H9 (cell line): Measurements from ENCODE around the gene HABP4. TPM values are rescaled to one million over a fixed set of nuclear protein-coding genes. Genes with fewer than 3 reads are reported as not detected.

Experiments used
- DNase-seq: peaks from one replicate; pipeline ENCODE4 v3.0.0-alpha.2; 2017
- H2AFZ ChIP-seq: one replicate; pipeline ENCODE4 v1.6.1; 2013; ENCODE audit warnings: mild to moderate bottlenecking, low read length, control low read depth, moderate library complexity
- H2AK5ac ChIP-seq: 2 replicates; pipeline ENCODE4 v1.6.1; 2013; ENCODE audit warnings: low read length, control low read depth, mixed read lengths; ENCODE audit not compliant: insufficient read length
- H2BK120ac ChIP-seq: one replicate; pipeline ENCODE4 v1.6.1; 2013; ENCODE audit warnings: low read depth, mild to moderate bottlenecking, low read length, control low read depth, inconsistent platforms; ENCODE audit not compliant: poor library complexity, severe bottlenecking
- H2BK12ac ChIP-seq: 2 replicates; pipeline ENCODE4 v1.6.1; 2013; ENCODE audit warnings: low read length, control low read depth, mixed read lengths, low read depth; ENCODE audit not compliant: insufficient read length
- H2BK15ac ChIP-seq: 2 replicates; pipeline ENCODE4 v1.6.1; 2013; ENCODE audit warnings: low read depth, low read length, control low read depth
- H2BK20ac ChIP-seq: one replicate; pipeline ENCODE4 v1.6.1; 2013; ENCODE audit warnings: low read depth, mild to moderate bottlenecking, low read length, control low read depth, inconsistent platforms; ENCODE audit not compliant: poor library complexity, severe bottlenecking
- H2BK5ac ChIP-seq: 2 replicates; pipeline ENCODE4 v1.6.1; 2013; ENCODE audit warnings: low read length, control low read depth, mixed read lengths; ENCODE audit not compliant: insufficient read length
- H3K14ac ChIP-seq: 2 replicates; pipeline ENCODE4 v1.6.1; 2013; ENCODE audit warnings: low read length, control low read depth; ENCODE audit not compliant: insufficient read depth
- H3K18ac ChIP-seq: 2 replicates; pipeline ENCODE4 v1.6.1; 2013; ENCODE audit warnings: low read depth, mild to moderate bottlenecking, mixed read lengths, low read length, control low read depth; ENCODE audit not compliant: insufficient read length
- H3K23ac ChIP-seq: 2 replicates; pipeline ENCODE4 v1.6.1; 2013; ENCODE audit warnings: low read length, control low read depth, mixed read lengths, low read depth; ENCODE audit not compliant: insufficient read length
- H3K23me2 ChIP-seq: 2 replicates; pipeline ENCODE4 v1.6.1; 2013; ENCODE audit warnings: low read depth, mild to moderate bottlenecking, mixed read lengths, low read length, control low read depth; ENCODE audit not compliant: insufficient read length, poor library complexity, severe bottlenecking
- H3K27ac ChIP-seq: 2 replicates; pipeline ENCODE4 v1.5.1; 2013; ENCODE audit warnings: low read length, control low read depth, mixed read lengths, low read depth; ENCODE audit not compliant: insufficient read length
- H3K27me3 ChIP-seq: 2 replicates; pipeline ENCODE4 v1.6.1; 2013; ENCODE audit warnings: low read length, control low read depth, inconsistent platforms; ENCODE audit not compliant: insufficient read depth
- H3K4ac ChIP-seq: 2 replicates; pipeline ENCODE4 v1.6.1; 2013; ENCODE audit warnings: low read depth, mild to moderate bottlenecking, control low read depth, inconsistent platforms, low read length, moderate library complexity
- H3K4me1 ChIP-seq: 2 replicates; pipeline ENCODE4 v1.6.1; 2013; ENCODE audit warnings: low read length, control low read depth, inconsistent platforms; ENCODE audit not compliant: insufficient read depth
- H3K4me2 ChIP-seq: 2 replicates; pipeline ENCODE4 v1.6.1; 2013; ENCODE audit warnings: low read length, control low read depth, mixed read lengths; ENCODE audit not compliant: insufficient read length, insufficient read depth
- H3K56ac ChIP-seq: 2 replicates; pipeline ENCODE4 v1.6.1; 2013; ENCODE audit warnings: low read depth, mild to moderate bottlenecking, mixed read lengths, low read length, control low read depth; ENCODE audit not compliant: insufficient read length
- H3K79me1 ChIP-seq: 2 replicates; pipeline ENCODE4 v1.6.1; 2013; ENCODE audit warnings: low read depth, mild to moderate bottlenecking, moderate library complexity, low read length, control low read depth, inconsistent platforms; ENCODE audit not compliant: insufficient read depth, poor library complexity, severe bottlenecking
- H3K79me2 ChIP-seq: 2 replicates; pipeline ENCODE4 v1.6.1; 2013; ENCODE audit warnings: low read length, control low read depth, inconsistent platforms; ENCODE audit not compliant: insufficient read depth
- H3K9ac ChIP-seq: 2 replicates; pipeline ENCODE4 v1.6.1; 2013; ENCODE audit warnings: low read length, control low read depth, mixed read lengths; ENCODE audit not compliant: insufficient read length; ENCODE audit errors: extremely low read depth
- H3K9me3 ChIP-seq: one replicate; pipeline ENCODE4 v1.6.1; 2013; ENCODE audit warnings: low read depth, low read length, inconsistent platforms; ENCODE audit not compliant: control insufficient read depth
- H3T11ph ChIP-seq: one replicate; pipeline ENCODE4 v1.6.1; 2013; ENCODE audit warnings: mild to moderate bottlenecking, low read length, control low read depth, inconsistent platforms
- H4K20me1 ChIP-seq: one replicate; pipeline ENCODE4 v1.6.1; 2013; ENCODE audit not compliant: control insufficient read depth, insufficient read length, insufficient read depth
- H4K5ac ChIP-seq: 2 replicates; pipeline ENCODE4 v1.6.1; 2013; ENCODE audit warnings: low read depth, mild to moderate bottlenecking, mixed read lengths, low read length, control low read depth; ENCODE audit not compliant: insufficient read length
- H4K8ac ChIP-seq: replicated peaks from 2 replicates; pipeline ENCODE4 v1.6.1; 2013; ENCODE audit warnings: low read length, control low read depth, mixed read lengths, low read depth; ENCODE audit not compliant: insufficient read length
- H4K91ac ChIP-seq: 2 replicates; pipeline ENCODE4 v1.6.1; 2013; ENCODE audit warnings: low read depth, mild to moderate bottlenecking, moderate library complexity, mixed read lengths, low read length, control low read depth; ENCODE audit not compliant: insufficient read length
- H3K27ac Mint-ChIP-seq, 3 experiments: 2 replicates in 2 of 3; 3 replicates in 1 of 3; pipeline ENCODE4 v1.8.0; 2020 to 2021; ENCODE audit warnings: mixed read lengths in 3 of 3, mild to moderate bottlenecking in 1 of 3, moderate library complexity in 1 of 3
- H3K27me3 Mint-ChIP-seq: 2 replicates; pipeline ENCODE4 v1.8.0; 2021; ENCODE audit warnings: low read depth, mild to moderate bottlenecking, moderate library complexity, mixed read lengths
- H3K36me3 Mint-ChIP-seq, 3 experiments: 2 replicates in 2 of 3; 3 replicates in 1 of 3; pipeline ENCODE4 v1.8.0; 2020 to 2021; ENCODE audit warnings: low read depth in 3 of 3, mixed read lengths in 3 of 3; ENCODE audit not compliant: insufficient read depth in 1 of 3
- H3K4me1 Mint-ChIP-seq, 2 experiments: 2 replicates each; pipeline ENCODE4 v1.8.0; 2020; ENCODE audit warnings: mixed read lengths in 2 of 2
- H3K4me3 Mint-ChIP-seq, 2 experiments: 2 replicates in 1 of 2; 3 replicates in 1 of 2; pipeline ENCODE4 v1.8.0; 2020 to 2021; ENCODE audit warnings: mild to moderate bottlenecking in 2 of 2, mixed read lengths in 2 of 2, moderate library complexity in 1 of 2
- H3K9me3 Mint-ChIP-seq, 2 experiments: 2 replicates in 1 of 2; 3 replicates in 1 of 2; pipeline ENCODE4 v1.8.0; 2020; ENCODE audit warnings: mild to moderate bottlenecking in 2 of 2, mixed read lengths in 2 of 2, moderate library complexity in 1 of 2
- WGBS: extraction: QIAGEN DNeasy Blood & Tissue Kit; methylation state at CpG from one replicate; pipeline ENCODE4 v1.1.7; 2013; ENCODE audit warnings: missing lambda C conversion rate, low lambda C conversion rate, mixed read lengths; ENCODE audit not compliant: insufficient read length; ENCODE audit errors: extremely low coverage; 5-methylcytosine and 5-hydroxymethylcytosine counted together
- total RNA-seq: library from RNA; stranded (reverse); gene quantifications from 2 replicates; pipeline ENCODE4 v1.2.1, GENCODE V29; 2021
- TF ChIP-seq, protein P1 (sequence below): fragments of 200-600 bp; sonication (generic); conservative IDR thresholded peaks from 3 replicates; pipeline ENCODE4 v1.8.0; 2021; ENCODE audit warnings: antibody characterized with exemption, mild to moderate bottlenecking

HABP4 gene
- total RNA-seq, 1 experiment from 2014 or later, result 7.5 TPM

DNA sequence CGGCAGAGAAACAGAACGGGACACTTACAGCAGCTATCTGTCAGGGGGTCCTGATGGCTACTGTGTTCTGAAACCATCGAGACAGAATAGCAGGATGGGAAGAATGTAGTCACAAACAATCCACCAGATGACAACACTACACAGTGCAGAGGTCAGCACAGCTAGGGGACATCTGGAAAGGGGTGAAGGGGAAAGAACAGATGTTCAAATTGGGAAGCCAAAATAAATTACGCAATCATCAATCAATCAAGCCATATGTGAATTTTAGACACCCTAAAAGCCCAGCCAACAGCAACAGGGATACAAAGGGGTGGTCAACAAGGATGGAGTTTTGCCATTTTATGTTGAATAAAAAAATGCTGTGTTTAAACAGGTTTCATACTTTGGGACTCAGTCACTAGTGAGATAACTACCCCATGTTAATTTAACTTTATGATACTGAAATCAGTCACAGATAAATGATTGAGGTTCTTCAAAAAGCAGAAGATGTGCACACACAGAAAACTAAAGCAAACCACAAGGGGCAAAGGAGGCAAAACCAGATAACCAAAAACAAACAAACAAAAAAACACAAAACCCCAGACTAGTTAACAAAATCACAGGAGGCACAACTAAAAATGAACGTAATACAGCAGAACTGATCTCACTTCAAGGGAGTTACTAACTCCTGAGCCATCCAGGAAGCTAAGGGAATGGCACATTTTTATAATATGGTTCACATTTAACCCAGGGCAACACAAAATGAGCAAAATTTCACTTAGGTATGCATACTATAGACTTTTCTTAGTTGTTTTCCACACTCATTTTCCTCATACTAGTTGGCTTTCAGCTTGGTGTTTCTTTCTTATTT is 65.9 kb downstream of the HABP4 start:
- no peak overlapping the region for H3K27ac Mint-ChIP-seq

More for the DNA sequence above, 65.9 kb downstream of the HABP4 start:
- H3K4me1 Mint-ChIP-seq, result no peaks in the 10 kb centered on the region
- H3K9me3 Mint-ChIP-seq, result no peaks in the 10 kb centered on the region
- Histone ChIP-seq H4K8ac (no peak overlapping the region), H3K4me1 (no peaks in the 10 kb centered on the region), H3K4ac (no peak overlapping the region), H2BK120ac (no peak overlapping the region), H3K27ac (no peak overlapping the region), H3K23ac (no peak overlapping the region), H2BK20ac (no peak overlapping the region), H3K18ac (no peak overlapping the region), H3K9ac (no peak overlapping the region), H3K79me1 (no peaks in the 10 kb centered on the region), H2AK5ac (no peak overlapping the region), H3K56ac (no peak overlapping the region), H2BK15ac (no peak overlapping the region), H2BK12ac (no peak overlapping the region), H4K20me1 (no peaks in the 10 kb centered on the region), H4K91ac (no peak overlapping the region), H3T11ph (no peak overlapping the region), H3K9me3 (no peaks in the 10 kb centered on the region), H3K79me2 (no peaks in the 10 kb centered on the region), H2BK5ac (no peak overlapping the region), H3K4me2 (no peak overlapping the region), H2AFZ (no peak overlapping the region), H4K5ac (no peak overlapping the region), H3K27me3 (no peaks in the 10 kb centered on the region), H3K14ac (no peak overlapping the region), H3K23me2 (no peaks in the 10 kb centered on the region)
- H3K4me3 Mint-ChIP-seq, result no peak overlapping the region
- H3K27me3 Mint-ChIP-seq, result no peaks in the 10 kb centered on the region
- no CpG with 5 or more reads among the region's 5 CpGs for WGBS
- no peak for DNase-seq
- H3K36me3 Mint-ChIP-seq, result peaks cover 9 to 23% (median 18%) of the 10 kb centered on the region in 3 experiments; a peak in 6 of 7 replicates
- TF ChIP-seq, protein P1, sequence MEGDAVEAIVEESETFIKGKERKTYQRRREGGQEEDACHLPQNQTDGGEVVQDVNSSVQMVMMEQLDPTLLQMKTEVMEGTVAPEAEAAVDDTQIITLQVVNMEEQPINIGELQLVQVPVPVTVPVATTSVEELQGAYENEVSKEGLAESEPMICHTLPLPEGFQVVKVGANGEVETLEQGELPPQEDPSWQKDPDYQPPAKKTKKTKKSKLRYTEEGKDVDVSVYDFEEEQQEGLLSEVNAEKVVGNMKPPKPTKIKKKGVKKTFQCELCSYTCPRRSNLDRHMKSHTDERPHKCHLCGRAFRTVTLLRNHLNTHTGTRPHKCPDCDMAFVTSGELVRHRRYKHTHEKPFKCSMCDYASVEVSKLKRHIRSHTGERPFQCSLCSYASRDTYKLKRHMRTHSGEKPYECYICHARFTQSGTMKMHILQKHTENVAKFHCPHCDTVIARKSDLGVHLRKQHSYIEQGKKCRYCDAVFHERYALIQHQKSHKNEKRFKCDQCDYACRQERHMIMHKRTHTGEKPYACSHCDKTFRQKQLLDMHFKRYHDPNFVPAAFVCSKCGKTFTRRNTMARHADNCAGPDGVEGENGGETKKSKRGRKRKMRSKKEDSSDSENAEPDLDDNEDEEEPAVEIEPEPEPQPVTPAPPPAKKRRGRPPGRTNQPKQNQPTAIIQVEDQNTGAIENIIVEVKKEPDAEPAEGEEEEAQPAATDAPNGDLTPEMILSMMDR, result no peak
